Right atrium auricular region (tissue), 2 donors: ENCODE data around the gene CACNA1C. TPM values are rescaled to one million over a fixed set of nuclear protein-coding genes. Genes with fewer than 3 reads are reported as not detected.

Source experiments
- DNase-seq: peaks from one replicate; pipeline ENCODE4 v3.0.0-alpha.2; 2019; ENCODE audit warnings: low spot score
- H3K27ac ChIP-seq, 2 donors: fragments of 200-600 bp; sonication (generic); 1 replicate in 1 of 2; 2 replicates in 1 of 2; pipeline ENCODE4 v1.5.1; 2016 to 2019
- H3K27me3 ChIP-seq, 2 donors: fragments of 200-600 bp; sonication (generic); one replicate each; pipeline versions ENCODE4 v1.5.1 to v1.6.0; 2017 to 2019
- H3K36me3 ChIP-seq: fragments of 200-600 bp; sonication (generic); one replicate; pipeline ENCODE4 v1.5.1; 2016
- H3K4me1 ChIP-seq, 2 donors: fragments of 200-600 bp; sonication (generic); one replicate each; pipeline versions ENCODE4 v1.5.1 to v1.6.0; 2017 to 2019
- H3K4me3 ChIP-seq, 2 donors: fragments of 200-600 bp; sonication (generic); 1 replicate in 1 of 2; 2 replicates in 1 of 2; pipeline ENCODE4 v1.5.1; 2017 to 2019; ENCODE audit warnings: mild to moderate bottlenecking in 1 of 2, moderate library complexity in 1 of 2
- H3K9me3 ChIP-seq, 2 donors: fragments of 200-600 bp; sonication (generic); one replicate each; pipeline ENCODE4 v1.5.1; 2019
- total RNA-seq, 2 donors: library from RNA; depleted of rRNA; stranded (reverse); fragments of >200 nt; gene quantifications; one replicate each; pipeline ENCODE4 v1.1.0, GENCODE V29; 2016
- TF ChIP-seq, protein P1 (sequence below), 2 donors: fragments of 200-600 bp; sonication (generic); IDR thresholded peaks; one replicate each; pipeline ENCODE4 v1.5.1; 2019; ENCODE audit warnings: antibody characterized with exemption in 2 of 2

CACNA1C gene
- total RNA-seq, 2 donors from 2014 or later: 83.1 to 93.6 TPM

DNA sequence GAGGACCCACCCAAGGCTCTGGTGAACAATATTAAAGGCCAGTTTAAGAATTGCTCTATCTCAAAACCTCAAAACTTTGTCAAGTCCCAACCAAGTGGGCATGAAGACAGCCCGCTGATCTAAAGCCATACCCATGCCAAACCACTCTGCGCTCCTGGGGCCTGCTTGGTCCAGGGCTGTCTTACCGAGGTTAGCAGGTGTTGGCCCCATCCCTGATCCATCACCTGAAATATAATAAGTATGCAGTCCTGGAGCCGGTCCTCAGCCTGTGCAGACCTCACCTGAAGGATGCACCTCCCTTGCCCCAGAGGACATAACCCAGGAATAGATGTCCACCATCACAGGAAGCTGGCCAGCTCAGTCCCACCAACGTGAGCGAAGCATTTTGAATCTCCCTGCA lies 543.7 kb downstream of the CACNA1C start:
- Histone ChIP-seq H3K9me3 (peaks cover 0 to 13% of the 10 kb centered on the region in 2 donors), H3K4me3 (no peak overlapping the region), H3K4me1 (no peaks in the 10 kb centered on the region), H3K36me3 (peaks cover 95% of the 10 kb centered on the region), H3K27ac (no peak overlapping the region), H3K27me3 (no peaks in the 10 kb centered on the region)
- DNase-seq: no peak
- TF ChIP-seq, protein P1, sequence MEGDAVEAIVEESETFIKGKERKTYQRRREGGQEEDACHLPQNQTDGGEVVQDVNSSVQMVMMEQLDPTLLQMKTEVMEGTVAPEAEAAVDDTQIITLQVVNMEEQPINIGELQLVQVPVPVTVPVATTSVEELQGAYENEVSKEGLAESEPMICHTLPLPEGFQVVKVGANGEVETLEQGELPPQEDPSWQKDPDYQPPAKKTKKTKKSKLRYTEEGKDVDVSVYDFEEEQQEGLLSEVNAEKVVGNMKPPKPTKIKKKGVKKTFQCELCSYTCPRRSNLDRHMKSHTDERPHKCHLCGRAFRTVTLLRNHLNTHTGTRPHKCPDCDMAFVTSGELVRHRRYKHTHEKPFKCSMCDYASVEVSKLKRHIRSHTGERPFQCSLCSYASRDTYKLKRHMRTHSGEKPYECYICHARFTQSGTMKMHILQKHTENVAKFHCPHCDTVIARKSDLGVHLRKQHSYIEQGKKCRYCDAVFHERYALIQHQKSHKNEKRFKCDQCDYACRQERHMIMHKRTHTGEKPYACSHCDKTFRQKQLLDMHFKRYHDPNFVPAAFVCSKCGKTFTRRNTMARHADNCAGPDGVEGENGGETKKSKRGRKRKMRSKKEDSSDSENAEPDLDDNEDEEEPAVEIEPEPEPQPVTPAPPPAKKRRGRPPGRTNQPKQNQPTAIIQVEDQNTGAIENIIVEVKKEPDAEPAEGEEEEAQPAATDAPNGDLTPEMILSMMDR (IDR thresholded peaks at IDR 0.05): no peak

DNA sequence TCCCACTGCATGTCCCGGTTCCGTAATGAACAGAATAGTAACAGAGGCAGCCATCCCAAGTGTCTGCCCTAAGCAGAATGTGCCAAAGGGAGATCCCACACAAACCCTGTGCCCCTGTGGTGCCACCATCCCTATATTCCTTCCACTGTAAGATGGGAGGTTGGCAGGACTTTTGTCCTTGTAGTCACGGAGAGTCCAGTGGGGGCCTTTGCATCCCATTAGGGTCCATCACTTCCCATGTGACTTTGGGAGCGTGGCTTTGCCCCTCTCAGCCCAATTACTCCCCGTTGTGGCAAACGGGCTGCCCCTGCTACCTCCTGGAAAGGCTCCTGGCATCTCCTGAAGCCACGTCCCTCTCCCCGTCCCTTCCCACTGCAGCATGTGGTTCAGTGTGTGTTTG lies 552.5 kb downstream of the CACNA1C start:
- no peak for DNase-seq
- H3K27me3 ChIP-seq: no peaks in the 10 kb centered on the region
- H3K4me1 ChIP-seq: no peaks in the 10 kb centered on the region
- TF ChIP-seq, protein P1 (IDR thresholded peaks at IDR 0.05): no peak
- H3K9me3 ChIP-seq: no peaks in the 10 kb centered on the region
- no peak overlapping the region for H3K4me3 ChIP-seq
- H3K27ac ChIP-seq: no peak overlapping the region
- H3K36me3 ChIP-seq: peaks cover 92% of the 10 kb centered on the region

DNA sequence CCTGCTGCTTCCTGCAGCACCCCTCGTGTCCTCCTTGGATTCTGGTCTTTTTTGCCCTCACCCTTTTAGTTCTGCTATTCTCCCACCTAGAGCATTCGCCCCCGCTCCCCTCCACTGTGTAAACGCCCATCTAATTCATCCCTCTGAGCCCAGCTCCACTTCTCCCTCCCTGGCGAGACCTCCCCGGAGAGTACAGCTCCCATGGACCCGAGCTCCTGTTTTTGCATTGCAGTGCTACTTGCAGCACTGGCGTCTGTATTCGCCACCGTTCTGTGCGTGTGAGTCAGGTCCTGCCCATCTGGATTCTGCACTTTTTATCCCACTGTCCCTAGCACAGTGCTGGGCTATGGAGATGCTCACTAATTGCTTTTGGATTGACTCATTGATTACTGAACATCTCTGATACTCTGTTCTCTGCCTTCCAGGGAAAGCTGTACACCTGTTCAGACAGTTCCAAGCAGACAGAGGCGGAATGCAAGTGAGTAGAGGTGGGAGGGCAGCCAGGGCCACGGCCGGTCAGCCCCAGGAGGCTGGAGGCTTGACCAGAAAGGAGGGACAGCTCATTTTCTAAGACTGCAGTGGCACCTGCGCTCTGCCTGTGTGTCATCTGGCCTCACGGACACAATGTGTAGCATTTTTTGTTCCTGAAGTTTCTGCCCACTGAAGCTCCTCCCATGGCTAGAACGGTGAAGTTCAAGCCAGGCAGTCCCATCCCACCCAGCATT lies 553.6 kb downstream of the CACNA1C start:
- no peaks in the 10 kb centered on the region for H3K4me1 ChIP-seq
- no peak overlapping the region for H3K4me3 ChIP-seq
- TF ChIP-seq, protein P1 (IDR thresholded peaks at IDR 0.05): no peak
- no peak for DNase-seq
- H3K27ac ChIP-seq: no peak overlapping the region
- no peaks in the 10 kb centered on the region for H3K27me3 ChIP-seq
- peaks cover 89% of the 10 kb centered on the region for H3K36me3 ChIP-seq
- no peaks in the 10 kb centered on the region for H3K9me3 ChIP-seq

DNA sequence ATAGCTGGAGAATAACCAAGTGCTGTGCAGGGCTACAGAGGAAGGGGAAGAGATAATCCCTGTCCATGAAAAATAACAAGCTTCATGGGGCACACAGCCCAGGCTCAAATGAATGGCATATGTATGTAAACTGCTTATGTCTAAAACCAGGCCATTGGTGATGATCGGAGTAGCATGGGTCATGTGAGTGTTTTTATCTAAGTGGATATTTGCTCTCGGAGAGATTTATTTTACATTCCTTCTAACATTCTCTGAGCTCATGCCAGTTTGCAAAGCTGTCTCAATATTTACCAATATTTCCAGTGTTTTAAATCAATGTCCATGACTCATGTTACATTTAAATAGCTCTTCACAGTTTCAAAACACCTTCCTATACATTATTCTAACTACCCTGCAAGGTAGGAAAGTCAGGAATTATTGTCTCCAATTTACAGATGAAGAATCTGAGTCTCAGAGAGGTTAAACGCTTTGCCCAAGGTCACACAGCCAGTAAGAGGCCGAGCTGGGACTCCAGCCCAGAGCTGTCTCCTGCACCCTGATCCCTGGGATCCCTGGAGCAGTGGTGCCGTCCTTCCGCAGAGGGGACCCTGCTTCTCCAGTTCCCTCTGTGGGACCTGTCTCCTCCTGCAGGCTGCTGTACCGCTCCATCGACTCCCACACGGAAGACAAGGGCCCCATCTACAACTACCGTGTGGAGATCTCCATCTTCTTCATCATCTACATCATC lies 555.3 kb downstream of the CACNA1C start:
- Histone ChIP-seq H3K27me3 (no peaks in the 10 kb centered on the region), H3K4me1 (no peaks in the 10 kb centered on the region), H3K4me3 (no peak overlapping the region), H3K9me3 (no peaks in the 10 kb centered on the region), H3K27ac (no peak overlapping the region), H3K36me3 (peaks cover 87% of the 10 kb centered on the region)
- TF ChIP-seq, protein P1 (IDR thresholded peaks at IDR 0.05): no peak
- DNase-seq: no peak

DNA sequence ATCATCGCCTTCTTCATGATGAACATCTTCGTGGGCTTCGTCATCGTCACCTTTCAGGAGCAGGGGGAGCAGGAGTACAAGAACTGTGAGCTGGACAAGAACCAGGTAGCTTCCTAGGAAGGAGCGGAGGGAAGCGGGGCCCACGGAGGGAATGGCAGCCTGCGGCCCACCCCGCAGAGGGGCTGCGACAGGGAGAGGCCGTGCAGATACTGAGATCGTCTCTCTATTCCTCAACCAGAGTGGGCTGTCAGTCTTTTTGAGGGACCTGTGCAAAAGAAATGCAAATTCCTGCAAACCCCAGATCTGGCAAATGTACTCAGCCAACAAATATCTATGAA lies 555.8 kb downstream of the CACNA1C start:
- H3K4me3 ChIP-seq: no peak overlapping the region
- H3K4me1 ChIP-seq: no peaks in the 10 kb centered on the region
- H3K27me3 ChIP-seq: no peaks in the 10 kb centered on the region
- TF ChIP-seq, protein P1 (IDR thresholded peaks at IDR 0.05): no peak
- peaks cover 87% of the 10 kb centered on the region for H3K36me3 ChIP-seq
- no peak for DNase-seq
- no peak overlapping the region for H3K27ac ChIP-seq
- H3K9me3 ChIP-seq: no peaks in the 10 kb centered on the region
